Right lung (tissue), 10 donors: ENCODE measurements around the gene PHIP. TPM values are rescaled to one million over a fixed set of nuclear protein-coding genes. Genes with fewer than 3 reads are reported as not detected.
"Not testable (repeated sequence)": the region's sequence is repeated elsewhere in the genome, so short reads cannot be mapped to it uniquely, and the experiment has no call there.

ENCODE experiments used
- DNase-seq, 2 donors: peaks; one replicate each; pipeline ENCODE4 v3.0.0-alpha.2; 2013
- long read RNA-seq, 8 donors: transcript quantifications; one replicate each; lab custom pipeline, GENCODE V29; 2026
- polyA plus RNA-seq, 5 donors: library from polyadenylated mRNA; unstranded; fragments of 120-200 nt; gene quantifications; one replicate each; pipeline versions ENCODE4 v1.2.1 to v1.2.3, GENCODE V29; 2013; ENCODE audit warnings: inconsistent platforms in 1 of 5, low replicate concordance in 1 of 5; ENCODE audit not compliant: insufficient read length in 5 of 5, insufficient read depth in 1 of 5

Gene PHIP
- polyA plus RNA-seq, result 10 to 100 TPM; 39.4 to 82.9 (median 73.1) TPM
- long read RNA-seq, donor 1, partial matches to known transcripts, result 18 of 18 reads
- long read RNA-seq, donor 1, other reads (novel, unspliced or antisense), result 0 of 18 reads
- long read RNA-seq, donor 2, result 0 reads
- long read RNA-seq, donor 3, result 0 reads
- long read RNA-seq, donor 4, partial matches to known transcripts, result 5 of 5 reads
- long read RNA-seq, donor 4, other reads (novel, unspliced or antisense), result 0 of 5 reads
- long read RNA-seq, donor 5, partial matches to known transcripts, result 27 of 27 reads
- long read RNA-seq, donor 5, other reads (novel, unspliced or antisense), result 0 of 27 reads
- long read RNA-seq, donor 6, partial matches to known transcripts, result 40 of 40 reads
- long read RNA-seq, donor 6, other reads (novel, unspliced or antisense), result 0 of 40 reads
- long read RNA-seq, donor 7, partial matches to known transcripts, result 37 of 37 reads
- long read RNA-seq, donor 7, other reads (novel, unspliced or antisense), result 0 of 37 reads
- long read RNA-seq, donor 8, full-length matches to known transcripts, result 1 of 1 reads
- long read RNA-seq, donor 8, partial matches to known transcripts, result 0 of 1 reads
- long read RNA-seq, donor 8, other reads (novel, unspliced or antisense), result 0 of 1 reads

DNA sequence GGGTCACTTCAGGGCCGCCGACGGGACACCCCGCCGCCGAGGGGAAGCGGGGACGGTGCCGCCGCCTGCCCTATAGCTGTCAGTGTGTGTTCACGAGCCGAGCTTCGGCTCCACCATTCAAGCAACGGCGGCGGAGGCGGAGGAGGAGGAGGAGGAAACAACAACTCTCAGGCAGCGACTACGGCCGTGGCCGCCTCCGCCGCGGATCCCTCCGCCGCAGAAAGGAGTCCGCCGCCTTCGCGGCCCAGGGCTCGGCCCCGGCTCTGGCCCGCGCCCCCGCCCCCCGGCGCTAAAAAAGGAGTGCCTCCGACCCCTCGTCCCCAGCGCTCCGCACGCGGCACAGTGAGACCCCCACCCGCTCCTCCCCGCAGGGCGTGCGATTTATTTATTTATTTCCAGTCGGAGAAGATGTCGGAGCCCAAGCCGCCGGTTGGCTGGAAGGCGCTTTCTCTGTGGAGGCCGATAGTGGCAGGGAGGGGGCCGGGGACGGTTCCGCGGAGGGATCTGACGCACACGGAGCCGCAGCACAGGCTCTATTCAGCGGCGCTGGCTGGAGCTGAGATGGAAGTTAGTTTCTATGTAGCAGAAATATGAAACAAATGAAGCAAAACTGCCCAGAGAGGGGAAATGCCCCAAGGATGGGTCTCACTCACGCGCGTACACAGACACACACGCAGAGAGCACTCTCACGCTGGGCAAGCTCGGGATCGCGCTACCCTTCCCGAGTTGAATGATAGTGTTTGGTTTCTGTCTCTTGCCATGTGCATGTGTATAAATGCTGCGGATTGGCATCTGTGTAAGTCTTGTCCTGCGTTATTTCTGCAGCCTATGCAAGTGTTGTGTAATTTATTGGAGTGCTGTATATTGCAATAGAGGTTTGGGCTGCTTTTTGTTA is at the start of gene PHIP:
TSS of gene PHIP (minus strand) at position 180 of the 895 bp plus-strand sequence. CDS start 186 bp downstream, outside the sequence.
- DNase-seq, result peak; percentile 96 to 98

DNA sequence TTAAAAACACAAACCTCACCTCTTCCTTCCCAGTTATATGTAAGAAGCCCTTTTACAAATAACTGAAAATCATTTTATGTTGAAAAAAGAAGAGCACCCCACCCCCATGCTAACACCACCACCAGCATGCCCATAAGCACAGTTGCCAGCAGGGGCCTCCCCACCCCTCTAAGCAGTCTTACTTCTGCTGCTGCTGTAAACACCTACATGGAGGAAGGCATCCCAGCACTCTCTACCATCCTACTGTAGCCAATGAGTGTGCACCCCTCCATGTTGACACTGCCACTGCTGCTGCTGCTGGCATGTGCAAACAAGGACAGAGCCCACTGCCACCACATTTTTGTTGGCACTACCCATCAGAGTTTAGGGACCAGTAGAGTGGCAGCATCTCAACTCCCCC is 49.6 kb upstream of the PHIP start:
- no peak for DNase-seq

DNA sequence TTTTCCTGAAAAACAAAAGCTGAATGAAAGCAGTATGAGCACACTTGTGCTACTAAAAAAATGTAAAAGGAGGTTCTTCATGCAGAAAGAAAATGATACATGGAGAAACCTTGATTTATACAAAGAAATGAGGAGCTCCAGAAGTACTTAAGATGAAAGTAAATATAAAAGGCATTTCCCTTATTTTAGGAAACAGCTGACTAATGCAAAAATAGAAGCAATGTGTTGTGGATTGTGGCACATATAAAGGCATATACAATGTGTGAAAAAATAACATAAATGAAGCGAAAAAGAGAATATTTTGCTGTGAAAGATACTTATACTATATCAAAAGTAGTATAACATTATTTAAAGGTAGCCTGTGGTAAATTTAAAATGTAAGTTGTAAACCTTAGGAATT is 41.2 kb upstream of the PHIP start:
- DNase-seq, result no peak

DNA sequence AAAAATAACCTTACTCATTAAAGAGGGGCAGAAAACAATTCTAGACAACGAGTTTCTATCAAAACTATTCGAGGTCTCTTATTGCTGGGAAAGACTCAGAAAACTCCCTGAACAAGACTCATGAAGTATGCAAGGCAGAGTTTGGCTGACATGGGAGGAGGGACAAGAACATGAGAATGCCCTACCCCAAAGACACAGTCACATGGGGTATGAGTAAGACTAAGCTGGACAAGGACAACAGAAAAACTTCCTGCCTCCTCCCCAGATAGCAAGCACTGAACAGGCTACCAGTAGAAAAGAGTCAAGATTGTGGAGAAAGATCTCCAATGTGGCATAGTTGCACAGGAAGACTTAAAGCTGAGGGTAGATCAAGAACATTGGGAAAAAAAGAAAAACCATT is 39.7 kb upstream of the PHIP start:
- no peak for DNase-seq

DNA sequence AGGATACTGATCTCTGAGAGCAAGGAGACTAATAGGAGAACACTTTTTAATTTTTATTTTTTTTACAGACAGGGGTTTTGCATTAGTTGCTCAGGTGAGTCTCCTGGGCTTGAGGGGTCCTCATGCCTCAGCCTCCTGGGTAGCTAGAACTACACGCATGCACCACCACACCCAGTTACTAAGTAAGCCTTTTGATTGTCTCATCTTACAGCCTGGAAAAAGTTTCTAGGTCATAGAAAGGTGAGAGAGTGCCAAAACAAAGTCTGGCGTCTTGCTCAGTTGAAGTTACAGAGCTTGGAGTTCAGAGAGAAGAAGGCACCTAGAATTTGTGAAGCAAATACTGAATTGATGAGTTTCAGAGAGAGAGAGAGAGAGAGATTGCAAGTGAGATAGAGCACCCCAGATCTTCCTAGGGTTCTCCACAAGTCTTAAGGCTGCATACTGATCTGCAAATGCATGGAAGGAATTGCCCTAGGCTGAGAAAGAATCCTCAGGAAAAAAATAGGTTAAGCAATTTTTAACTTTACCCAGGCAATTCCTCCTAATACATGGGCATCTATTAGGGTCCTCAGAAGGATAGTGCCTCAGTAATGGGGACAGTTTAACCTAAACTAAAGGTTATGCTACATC is 37.6 kb upstream of the PHIP start:
- DNase-seq, result no peak

DNA sequence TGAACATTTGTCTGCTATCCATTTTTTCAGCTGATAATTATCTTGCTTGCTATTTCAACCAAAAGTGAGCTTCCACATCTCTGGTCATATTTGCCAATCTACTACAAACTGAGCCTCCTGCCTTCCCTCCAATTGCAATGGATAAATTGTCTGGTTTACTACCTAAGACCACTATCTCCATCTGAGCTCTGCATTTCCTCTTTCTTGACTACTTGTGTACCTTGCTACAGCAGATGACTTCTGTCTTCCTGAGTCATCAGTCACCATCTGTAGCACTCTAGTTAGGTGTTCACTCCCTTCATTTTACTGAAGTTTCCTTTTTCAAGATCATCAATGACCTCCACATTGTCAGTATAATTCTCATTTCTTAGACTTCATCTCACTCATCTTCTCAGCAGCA is 33.5 kb upstream of the PHIP start:
- no peak for DNase-seq

DNA sequence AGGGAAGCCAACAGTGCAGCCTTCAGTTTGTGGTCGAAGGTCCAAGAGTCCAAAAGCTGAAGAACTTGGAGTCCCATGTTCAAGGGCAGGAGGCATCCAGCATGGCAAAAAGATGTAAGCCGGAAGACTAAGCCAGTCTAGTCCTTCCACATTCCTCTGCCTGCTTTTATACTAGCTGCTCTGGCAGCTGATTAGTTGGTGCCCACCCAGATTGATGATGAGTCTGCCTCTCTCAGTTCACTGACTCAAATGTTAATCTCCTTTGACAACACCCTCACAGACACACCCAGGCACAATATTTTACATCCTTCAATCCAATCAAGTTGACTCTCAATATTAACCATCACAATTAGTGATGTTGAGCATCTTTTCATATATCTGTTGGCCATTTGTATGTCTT is 23.1 kb upstream of the PHIP start:
- DNase-seq, result no peak

DNA sequence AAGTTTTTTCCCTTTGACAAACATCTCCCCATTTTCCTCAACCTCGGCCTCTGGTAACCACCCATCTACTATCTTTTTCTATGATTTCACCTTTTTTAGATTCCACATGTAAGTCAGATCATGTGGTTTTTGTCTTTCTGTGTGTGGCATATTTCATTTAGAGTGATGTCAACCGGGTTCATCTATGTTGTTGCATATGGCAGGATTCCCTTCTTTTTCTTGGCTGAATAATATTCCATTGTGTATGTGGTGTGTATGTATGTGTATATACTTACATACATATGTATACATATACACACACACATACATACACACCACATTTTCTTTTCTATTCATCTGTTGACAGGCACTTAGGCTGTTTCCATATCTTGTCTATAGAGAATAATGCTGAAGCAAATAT is 22.2 kb upstream of the PHIP start:
- DNase-seq, result no peak

DNA sequence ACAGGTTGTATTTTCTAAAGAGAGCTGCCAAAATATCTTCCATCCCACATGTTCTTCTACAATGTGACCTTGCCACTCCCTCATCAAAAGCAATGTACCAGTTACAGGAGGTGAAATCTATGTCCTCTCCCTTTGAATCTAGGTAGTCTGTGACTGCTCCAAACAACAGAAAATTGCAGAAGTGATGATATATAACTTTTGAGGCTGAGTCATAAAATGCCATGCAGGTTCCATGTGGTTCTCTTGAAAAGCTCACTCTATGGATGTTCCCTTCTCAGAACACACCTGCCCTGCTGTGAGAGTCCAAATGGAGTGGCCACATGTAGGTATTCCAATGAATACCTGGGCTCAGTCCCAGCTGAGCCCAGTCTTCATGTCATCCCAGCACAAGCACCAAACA is 16.9 kb upstream of the PHIP start:
- no peak for DNase-seq

DNA sequence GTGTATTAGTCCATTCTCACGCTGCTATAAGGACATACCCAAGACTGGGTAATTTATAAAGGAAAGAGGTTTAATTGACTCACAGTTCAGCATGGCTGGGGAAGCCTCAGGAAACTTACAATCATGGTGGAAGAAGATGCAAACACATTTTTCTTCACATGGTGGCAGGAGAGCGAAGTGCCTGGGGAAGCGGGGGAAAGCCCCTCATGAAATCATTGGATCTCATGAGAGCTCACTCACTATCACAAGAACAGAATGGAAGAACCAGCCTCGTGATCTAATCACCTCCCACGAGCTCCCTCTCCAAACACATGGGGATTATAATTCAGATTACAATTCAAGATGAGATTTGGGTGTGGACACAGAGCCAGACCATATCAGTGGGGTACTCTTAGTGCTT is 13.7 kb upstream of the PHIP start:
- DNase-seq, result not testable (repeated sequence)

DNA sequence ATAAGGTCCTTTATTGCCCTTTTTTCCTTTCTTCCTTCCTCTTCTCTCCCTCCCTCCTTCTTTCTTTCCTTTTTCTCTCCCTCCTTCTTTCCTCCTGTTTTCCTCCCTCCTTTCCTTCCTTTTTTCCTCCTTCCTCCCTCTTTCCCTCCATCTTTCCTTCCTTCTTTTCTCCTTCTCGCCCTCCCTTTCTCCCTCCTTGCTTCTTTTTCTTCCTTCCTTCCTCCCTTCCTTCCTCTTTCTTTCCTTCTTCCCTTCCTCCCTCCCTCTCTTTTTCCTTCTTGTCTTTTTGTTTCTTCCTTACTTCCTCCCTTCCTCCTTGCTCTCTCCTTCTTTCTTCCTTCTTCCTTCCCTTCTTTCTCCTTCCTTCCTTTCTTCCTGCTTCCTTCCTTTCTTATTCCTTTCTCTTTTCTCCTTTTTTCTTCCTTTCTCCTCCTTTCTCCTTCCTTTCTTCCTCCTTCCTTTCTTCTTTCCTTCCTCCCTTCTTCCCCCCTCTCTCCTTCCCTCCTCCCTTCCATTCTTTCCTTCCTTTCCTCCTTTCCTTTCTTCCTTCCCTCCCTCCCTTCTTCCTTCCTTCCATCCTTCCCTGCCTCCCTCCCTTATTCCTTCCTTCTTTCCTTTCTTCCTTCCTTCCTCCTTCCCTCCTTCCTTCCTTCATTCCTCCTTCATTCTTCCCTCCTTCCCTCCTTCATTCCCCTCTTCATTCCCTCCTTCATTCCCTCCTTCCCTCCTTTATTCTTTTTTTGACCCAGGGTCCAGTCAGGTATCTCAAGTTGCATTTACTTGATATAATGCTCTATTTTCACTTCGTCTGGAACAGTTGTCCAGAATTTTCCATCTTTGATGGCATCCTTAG is 11.7 kb upstream of the PHIP start:
- DNase-seq, result no peak

DNA sequence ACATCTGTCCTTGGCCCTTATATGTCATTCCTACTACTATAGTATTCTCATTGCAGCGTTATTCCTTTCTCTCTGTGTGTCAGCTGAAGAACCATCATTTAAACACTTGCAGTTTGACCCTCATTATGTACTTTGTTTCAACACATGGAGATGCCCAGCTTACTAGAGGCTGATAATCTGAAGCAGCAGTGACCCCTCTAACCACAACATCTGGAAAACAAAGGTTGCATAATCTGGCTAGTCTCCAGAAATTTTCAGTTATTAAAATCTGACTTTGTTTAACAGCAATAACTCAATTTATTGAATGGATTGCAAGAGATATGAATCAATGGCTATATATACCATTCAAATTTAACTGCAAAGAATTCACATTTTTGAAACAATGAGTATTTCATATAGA is 6.6 kb upstream of the PHIP start:
- DNase-seq, result no peak

DNA sequence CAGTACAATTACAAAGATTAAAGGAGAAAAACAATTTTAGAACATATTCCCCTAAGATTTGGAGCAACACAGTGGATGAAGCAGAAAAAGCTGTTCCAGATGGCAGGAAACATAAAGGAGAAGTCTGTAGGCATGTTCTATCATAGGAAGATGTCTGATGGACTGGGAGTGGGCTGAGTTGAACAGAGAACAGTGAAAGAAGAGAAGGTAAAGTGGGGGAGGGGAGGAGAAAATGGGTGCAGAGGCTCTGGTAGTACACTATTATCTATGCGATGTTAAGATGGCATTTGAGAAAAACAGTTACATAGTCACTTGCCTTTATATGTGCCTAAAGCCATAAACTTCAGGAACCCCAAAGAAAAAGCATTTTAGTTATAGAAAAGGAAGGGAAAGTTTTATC is 4.2 kb upstream of the PHIP start:
- DNase-seq, result no peak

DNA sequence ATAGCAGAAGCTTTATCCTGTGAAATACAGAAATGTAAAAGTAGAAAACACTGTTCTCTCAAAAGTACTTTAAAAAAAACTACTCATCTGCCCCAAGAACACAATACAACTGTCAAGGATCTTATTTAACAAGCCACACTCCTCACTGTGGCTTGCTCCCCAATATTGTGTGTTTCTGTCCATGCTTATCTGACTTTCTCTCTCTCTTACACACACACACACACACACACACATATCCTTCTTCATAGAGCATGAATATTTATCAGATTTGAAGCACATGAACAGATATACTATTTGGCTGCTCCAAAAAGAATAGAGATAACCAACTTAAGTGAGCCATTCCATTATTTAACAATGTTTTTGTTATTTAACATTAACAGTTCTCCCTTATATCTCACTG is 3.6 kb upstream of the PHIP start:
- no peak for DNase-seq

DNA sequence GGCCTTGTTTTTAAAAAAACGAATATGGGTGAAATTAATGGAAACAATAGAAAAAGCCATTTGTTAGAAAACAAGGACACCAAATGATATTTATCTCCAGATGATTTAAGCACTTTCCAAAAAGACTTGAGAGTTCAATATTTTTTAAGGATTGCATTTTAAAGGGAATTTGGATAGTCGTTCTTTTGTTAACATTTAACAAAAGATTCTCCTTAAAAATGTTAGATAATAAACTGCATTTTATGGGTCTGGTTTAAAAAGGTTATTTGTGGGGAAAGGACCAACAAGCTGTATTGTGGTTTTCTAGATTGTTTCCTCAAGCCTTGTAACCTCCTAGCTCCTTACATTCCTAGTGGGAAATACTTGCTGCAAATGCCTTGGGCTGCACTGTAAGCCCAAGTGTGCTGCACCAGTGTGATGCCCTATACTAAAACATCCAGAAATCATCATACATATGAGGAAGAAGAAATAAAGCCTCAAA is 1.5 kb upstream of the PHIP start:
- DNase-seq, result no peak

DNA sequence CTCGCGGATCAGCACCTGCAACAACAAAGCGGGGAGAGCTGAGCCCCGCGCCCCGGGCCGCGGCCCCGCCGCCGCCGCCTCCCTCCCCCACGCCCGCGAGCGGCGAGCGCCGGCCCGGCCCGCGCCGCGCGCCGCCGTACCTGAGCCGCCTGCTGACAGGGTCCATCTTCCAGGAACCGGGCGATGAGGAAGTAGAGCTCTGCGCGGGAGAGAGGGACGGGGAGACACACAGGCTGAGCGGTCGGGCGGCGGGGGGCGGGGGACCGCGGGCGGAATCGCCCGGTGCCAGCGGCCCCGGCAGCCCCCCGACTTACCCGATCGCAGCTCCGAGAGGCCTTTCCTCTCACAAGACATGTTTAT is 359 bp downstream of the PHIP start:
- DNase-seq, result no peak

DNA sequence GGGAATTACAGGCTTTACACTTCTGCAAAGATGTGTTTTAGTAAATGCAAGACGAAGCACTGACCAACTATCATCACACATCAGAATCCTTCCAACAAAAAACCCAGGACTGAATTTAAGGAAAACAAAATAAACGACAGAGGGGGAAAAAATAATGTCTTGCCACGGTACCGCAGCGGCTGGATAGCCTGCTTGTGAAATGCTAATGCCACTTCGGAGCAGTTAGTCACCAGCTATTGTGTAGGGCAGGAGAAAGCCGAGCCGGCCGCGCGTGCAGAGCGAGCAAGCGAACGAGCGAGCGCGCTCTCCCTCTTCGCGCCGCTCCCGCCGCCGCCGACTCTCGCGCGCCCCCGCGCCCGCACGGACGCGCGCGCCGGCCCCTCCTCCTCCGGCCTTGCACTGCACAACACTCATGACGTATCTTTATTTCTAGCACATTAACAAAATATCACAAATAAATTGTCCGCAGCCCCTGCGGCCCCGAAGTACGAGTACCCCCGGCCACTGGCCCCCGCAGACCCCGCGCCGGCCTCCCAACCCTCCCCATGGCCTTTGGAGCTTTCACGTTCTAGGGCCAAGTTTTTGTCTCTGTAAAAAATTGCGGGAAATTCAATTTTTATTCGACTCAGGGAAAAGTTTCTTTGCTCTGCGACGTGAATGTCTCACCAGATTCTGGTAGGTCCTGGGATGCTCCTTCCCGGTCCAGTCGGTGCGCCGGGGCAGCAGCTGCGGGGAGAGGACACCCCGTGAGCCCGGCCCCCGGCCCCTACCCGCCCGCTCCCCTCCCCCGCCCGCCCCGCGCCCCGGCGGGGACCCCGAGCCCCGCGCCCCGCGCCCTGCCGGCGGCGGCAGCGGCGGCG is 1.0 kb downstream of the PHIP start:
- peak; percentile 89 to 91 for DNase-seq

DNA sequence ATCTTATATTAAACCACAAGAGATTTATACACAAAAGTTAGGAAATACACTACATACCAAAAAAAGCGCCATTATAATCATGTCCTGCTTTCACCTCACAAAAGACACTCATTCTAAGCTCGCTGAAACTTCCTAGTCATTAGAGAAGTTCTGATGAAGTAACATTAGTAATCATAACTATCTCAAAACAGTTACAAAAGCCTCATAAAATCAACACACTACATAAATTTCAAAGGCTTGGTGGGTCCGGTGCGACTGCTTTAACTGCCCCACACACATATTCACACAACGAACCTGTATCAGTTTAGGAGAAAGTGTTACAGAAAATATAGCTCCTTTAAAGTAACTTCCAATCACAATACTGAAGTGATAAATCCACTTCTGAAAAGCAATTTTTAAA is 1.9 kb downstream of the PHIP start:
- no peak for DNase-seq

DNA sequence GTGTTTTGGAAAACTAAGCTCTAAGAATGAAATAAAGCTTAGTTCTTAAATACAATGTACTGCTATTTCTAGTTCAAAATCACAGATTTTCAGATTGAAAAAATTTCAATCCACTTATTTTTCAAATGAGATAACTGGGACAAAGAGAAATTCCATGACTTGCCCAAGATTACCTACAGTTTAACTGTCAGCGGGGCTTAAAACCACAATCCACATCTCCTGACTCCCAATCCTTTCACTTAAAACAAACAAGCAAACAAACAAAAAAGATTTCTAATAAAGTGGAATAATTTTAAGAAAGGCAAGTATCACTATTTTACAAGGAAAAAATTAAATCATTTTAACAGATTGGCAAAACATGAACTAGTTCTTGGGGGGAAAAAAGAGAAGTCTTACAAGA is 4.2 kb downstream of the PHIP start:
- no peak for DNase-seq

DNA sequence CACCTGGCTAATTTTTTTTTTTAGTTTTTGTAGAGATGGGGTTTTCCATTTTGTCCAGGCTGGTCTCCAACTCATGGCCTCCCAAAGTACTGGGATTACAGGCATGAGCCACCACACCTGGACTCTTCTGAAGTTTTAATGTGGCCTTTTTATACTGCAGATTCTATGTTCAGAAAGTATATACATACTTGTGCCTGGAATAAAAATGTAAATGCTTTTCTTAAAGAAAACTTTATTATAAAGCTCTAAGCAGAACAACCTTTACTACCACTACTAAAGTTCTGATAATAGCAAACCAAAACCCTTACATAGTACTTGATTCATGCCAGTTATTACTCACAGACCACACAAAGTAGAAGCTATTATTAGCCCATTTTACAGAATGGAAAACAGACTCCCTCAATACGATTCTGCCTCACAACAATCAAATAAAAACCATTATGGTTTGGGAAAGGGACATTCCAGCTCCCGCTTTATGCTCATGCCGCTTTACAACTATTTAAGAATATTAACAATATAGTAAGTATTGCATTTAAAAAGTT is 5.3 kb downstream of the PHIP start:
- no peak for DNase-seq
